IPS-NIHi7 (cell line): ENCODE measurements around the gene MBOAT2.

Experiments used
- DNase-seq: peaks from one replicate; pipeline ENCODE4 v3.0.0; 2012; ENCODE audit warnings: mixed read lengths; ENCODE audit errors: extremely low spot score

Gene MBOAT2

DNA sequence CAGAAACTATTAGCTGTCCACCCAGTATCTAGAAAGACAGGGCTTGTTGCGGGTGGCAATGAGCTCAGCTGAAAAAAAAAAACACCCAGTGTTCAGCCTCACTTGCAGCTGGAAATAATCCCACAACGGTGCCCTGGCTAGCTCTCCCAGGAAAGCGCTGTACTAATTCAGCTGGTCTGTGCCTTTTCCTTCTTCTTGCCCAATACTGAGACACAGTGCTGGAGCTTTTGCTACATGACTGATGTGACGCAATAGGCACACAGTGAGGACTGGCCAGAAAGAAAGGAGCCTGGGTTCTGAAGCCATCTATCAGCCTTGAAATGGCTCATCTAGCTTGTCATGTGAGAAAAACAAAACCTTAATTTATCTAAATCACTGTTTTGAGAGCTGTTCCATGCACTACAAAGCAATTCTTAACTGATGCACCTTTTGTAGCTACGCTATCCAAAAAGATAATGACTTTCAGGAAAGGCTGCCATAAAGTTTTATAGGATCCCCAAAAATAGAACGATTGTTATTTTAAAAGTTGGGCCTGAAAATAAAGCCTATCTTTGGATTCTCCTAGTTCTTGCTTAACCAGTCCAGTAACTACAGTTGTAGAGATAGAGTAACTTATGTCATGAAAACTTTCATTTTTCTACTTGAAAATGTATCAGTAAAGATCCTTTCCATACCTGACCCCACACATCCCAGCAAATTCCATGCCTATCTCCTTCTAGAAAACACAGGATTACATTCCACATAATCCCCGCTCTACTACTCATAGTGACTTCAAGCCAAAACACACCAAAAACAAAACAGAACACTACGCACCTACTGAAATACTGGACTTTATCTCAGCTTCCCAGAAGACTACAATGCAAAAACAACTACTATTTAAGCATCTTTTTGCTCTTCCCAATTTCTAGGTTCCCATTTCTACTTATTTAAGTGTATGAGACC, 181.9 kb downstream of the MBOAT2 start:
- no peak for DNase-seq

DNA sequence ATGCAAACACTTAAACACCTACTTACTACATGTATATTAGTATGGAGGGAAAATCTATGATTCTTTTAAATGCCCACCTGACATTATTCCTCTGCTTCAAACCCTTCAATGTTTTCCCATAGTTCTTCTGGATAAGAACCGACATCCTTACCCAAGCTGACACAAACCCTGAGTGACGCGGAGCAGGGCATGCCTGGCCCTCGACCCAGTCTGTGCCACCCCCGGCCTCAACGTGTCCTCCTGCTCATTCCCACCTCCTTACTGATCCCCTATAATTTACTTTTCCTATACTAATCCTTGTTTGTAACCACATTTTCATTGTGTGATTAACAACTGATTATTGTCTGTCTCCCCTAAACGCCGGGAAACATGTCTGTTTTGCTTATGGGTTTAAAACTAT, 183.5 kb downstream of the MBOAT2 start:
- no peak for DNase-seq

DNA sequence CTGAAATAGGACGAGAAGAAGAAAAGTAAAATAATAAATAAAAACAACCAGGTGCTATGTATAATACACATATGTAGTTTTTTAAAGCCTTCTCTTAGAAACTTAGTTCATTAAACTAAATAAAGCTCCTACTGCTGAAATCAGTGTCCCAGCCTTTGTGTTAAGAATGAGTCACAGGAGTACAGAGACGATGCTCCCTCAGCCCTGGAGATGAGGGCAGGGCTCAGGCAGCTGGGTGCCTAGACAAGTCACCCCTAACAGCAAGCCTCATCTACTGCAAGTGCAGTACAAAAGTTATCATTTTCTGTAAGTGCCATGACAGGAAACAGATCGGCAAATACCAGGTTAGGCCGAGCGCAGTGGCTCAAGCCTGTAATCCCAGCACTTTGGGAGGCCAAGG, 184.3 kb downstream of the MBOAT2 start:
- no peak for DNase-seq

DNA sequence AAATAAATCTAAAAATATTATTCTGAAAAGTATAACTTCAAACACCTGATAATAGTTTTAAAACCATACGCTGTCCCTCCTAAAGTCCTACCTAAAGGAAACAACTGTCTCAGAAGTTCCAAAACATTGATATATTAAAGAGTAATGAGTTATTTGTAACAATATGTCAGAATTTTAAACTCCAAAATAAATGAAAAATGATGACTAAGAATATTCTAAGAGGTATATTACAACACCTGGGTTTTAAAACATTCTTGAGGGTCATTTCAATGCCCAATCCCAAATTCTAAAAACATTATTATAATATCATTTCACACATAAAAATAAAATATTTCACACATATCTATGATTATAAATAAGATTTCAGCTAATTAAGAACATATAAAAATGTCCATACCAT, 186.3 kb downstream of the MBOAT2 start:
- no peak for DNase-seq

DNA sequence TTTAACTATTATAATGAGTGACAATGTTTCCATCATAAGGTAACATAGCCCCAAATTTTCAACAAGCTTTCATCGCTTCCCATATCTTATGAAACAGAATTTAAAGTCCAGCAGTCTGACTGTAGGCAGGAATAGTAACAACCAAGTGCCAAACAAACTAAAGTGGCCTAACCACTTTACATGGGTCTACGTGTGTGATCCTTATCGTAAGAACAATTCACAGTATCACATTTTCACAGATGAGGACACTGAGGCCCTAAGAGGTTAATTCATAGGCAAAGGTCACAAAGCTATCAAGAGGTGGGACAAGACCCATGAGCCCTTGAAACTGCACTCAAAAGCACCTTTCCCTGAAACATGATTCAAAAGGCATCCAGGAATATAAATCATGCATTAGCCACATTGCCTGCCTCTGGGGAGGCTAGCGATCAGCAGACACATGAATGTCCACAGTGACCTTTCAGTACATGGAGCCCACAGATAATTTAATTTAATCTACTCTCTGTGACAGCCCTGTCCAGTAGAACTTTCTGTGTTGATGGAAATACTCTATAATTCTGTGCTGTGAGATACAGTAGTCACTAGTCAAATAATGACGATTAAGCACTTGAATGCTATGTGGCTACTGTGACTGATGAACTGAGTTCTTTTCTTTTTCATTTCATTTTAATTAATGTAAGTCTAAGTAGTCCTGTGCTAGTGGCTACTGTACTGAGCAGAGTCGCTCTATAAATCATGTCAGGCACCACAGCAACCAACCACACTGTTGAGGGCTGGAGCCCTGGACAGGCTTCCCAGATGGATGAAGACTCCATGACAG, 196.4 kb downstream of the MBOAT2 start:
- DNase-seq, result no peak

DNA sequence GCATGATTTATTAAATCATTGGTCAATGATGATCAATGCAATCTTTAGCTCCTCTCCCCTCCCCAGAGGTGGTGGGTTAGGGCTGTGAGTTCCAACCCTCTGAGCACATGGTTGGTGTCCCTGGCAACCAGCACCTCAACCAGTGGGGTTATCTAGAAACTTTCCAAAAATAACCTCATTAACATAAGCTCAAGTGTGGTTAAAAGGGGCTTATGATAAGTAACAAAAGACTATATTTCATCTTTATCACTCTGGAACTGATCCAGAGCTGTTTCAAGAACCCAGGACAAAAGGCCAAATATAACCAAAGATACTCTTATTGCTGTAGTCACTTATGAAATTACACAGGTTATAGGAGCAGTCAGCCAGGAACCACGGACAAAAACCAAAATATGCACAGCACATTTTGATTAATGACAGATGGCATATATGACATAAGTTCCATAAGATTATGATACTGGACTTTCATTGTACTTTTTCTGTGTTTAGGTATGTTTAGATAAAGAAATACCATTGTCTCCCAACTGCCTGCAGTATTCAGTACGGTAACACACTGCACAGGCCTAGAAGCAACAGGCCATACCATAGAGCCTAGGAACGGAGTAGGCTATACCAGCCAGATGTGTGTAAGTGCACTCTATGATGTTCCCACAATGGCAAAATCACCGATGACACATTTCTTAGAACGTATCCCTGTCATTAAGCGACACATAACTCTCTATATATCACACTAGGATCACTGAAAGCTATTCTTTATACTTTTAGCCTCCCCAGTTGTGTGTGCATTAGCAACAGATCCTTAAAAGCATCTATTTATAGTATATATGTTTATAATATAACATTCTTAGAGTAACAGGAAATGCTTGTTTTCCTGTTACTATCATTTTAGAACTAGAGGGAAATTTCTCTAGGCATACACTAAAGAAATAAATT, 197.9 kb downstream of the MBOAT2 start:
- no peak for DNase-seq

DNA sequence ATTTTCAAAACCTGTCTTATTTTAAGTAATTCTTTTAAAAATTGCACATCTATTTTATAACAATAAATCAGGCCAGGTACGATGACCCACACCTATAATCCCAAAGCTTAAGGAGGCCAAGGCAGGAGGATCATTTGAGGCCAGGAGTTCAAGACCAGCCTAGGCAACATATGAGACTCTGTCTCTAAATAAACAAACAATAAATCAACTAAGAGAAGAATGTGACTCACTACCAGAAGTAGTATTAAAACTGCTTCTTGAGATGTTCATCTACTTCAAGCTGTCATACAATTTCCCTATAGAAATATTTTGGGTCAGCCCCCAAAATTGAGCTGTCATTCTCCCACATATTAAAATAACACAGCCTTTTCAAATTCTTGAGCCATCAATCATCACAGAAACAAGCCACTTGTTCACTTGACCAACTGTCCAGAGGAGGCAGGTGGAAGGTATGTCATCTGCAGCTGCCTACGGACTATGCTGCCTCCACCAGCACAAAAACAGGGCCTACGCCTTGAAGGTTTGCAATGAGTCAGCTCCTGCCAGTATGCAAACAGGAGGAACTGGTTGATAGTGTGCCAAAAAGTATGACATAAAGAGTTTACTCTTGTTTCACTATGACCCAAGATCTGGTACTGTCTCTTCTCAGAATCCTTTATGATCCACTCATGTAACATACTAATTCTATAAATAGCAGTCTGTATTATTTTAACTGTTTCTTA, 199.7 kb downstream of the MBOAT2 start:
- peak; percentile 20 for DNase-seq

DNA sequence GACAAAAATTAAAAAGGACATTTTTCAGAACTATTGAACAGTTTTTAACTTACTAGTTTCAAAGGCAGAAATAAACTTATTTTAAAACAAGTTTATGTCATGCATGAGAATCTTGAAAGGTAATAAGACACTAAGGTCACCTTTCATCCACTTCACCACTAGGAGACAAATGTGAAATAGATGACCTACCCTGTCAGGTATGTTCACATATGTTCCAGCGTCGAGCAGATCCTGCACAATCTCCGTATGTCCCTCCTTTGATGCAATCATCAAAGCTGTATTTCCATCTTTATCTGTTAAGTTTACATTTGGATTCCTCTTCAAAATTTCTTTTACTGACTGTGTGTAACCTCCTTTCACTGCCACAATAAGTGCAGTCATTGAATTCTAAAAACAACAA, 200.7 kb downstream of the MBOAT2 start:
- no peak for DNase-seq
